GM18526 (cell line): Measurements from ENCODE around the gene CBARP.

Experiments used
- POLR2A ChIP-seq: IDR thresholded peaks from 3 replicates; pipeline ENCODE4 v1.6.1; 2011; ENCODE audit not compliant: insufficient read length; ENCODE audit errors: extremely low read depth

Gene CBARP

DNA sequence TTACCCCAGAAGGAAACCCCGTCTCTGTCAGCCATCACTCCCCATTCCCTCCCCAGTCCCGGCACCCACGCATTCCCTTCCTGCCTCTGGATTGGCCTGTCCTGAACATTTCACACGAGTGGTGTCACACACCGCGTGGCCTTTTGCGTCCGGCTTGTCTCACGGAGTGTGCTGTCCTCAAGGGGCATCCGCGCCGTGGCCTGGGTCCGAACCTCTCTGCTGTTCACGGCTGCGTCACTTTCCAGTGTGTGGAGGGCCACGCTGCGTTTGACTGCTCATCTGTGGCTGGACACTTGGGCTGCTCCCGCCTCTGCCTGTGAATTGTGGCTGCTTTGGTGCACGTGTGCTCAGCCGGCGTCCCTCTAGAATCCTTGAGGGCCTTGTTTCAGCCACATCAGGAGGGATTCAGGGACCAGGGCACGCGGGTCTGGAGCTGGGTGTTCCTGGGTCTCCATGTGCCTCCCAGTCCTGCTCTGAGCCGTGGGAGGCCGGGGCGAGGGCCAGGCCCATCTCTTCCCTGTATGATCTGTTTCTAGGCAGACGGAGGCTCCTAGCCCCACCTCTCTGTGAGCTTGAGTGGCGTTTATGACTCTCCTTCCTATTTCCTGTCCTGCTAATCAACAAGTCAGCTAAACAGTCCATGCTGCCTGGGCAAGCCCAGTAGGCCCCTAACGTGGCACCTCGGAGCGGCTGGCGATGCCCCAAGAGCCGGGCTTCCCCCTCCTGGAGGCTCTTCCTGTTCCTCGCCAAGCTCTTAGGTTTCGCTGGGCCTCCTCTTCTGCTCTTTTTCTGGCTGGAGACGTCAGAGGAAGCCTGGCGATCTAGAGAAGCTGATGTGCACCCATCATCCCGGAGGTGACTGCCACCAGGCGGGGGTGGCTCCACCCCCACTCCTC lies 24.2 kb downstream of the CBARP start:
- TF ChIP-seq POLR2A = no peak

DNA sequence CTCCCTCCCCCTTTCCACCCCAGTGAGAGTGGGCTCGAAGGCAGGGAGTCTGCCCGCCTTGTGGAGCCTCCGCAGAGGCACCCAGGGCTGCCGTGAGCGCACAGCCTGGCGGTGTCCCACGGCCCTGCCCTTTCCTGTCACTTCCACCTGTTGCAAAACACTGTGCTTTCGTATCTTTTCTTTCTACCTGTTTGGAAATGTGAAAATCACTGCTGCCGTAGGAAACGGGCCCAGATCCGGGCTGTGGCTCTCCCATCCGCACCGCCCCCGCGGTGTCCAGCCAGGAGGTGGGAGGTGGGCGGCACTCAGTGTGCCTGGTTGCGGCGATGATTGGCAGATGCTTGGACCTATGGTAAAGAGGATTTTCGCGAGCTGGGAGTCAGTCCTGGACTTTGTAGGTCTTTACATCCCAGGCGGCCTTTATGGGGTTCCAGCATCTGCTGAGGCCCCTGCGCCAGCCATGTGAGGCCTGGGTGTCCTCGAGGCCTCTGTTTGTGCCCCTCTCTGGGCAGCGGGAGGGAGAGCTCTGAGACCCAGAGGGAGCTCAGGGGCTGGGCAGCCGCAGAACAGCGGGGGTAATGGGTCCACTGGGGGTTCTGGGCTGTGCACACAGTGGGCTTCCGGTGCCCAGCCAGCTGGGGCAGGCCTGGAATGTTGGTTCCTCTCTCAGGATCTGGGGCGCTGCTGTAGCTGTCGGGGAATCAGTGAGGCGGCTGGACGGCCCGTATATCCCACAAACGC lies 26.1 kb downstream of the CBARP start:
- TF ChIP-seq POLR2A = no peak

DNA sequence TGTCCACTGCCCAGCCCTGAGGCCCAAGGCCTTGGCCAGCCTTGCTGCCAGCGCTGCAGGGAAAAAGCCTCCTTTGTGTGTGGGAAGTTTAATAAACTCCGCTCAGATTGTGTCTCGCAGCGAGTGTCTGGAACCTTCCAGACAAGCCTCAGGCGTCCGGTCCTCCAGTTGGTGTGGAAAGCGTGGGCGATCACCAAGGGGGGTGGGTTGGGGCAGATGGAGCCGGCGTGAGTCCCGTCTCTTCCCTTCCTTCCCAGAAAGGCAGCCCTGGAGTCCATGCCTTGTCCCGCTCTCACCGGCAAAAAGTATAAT lies 27.6 kb downstream of the CBARP start:
- TF ChIP-seq POLR2A = no peak

DNA sequence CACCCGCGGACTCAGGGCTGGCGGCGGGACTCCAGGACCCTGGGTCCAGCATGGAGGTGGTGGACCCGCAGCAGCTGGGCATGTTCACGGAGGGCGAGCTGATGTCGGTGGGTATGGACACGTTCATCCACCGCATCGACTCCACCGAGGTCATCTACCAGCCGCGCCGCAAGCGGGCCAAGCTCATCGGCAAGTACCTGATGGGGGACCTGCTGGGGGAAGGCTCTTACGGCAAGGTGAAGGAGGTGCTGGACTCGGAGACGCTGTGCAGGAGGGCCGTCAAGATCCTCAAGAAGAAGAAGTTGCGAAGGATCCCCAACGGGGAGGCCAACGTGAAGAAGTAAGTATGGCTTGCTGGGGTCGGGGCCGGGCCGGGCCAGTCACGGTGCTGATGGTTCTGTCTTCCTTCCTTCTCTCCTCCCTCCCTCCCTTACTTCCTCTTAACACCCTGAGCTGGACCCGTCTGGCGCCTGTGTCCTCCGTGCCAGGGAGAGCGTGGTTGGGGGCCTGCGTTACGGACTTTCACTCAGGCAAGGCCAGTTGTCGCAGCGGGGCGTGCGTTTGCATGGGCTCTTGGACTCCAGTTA lies 30.8 kb downstream of the CBARP start:
- no peak for TF ChIP-seq POLR2A

DNA sequence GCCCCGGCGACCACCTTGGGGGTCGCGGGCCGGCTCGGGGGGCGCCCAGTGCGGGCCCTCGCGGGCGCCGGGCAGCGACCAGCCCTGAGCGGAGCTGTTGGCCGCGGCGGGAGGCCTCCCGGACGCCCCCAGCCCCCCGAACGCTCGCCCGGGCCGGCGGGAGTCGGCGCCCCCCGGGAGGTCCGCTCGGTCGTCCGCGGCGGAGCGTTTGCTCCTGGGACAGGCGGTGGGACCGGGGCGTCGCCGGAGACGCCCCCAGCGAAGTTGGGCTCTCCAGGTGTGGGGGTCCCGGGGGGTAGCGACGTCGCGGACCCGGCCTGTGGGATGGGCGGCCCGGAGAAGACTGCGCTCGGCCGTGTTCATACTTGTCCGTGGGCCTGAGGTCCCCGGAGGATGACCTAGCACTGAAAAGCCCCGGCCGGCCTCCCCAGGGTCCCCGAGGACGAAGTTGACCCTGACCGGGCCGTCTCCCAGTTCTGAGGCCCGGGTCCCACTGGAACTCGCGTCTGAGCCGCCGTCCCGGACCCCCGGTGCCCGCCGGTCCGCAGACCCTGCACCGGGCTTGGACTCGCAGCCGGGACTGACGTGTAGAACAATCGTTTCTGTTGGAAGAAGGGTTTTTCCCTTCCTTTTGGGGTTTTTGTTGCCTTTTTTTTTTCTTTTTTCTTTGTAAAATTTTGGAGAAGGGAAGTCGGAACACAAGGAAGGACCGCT lies 31.5 kb downstream of the CBARP start:
- TF ChIP-seq POLR2A = no peak

DNA sequence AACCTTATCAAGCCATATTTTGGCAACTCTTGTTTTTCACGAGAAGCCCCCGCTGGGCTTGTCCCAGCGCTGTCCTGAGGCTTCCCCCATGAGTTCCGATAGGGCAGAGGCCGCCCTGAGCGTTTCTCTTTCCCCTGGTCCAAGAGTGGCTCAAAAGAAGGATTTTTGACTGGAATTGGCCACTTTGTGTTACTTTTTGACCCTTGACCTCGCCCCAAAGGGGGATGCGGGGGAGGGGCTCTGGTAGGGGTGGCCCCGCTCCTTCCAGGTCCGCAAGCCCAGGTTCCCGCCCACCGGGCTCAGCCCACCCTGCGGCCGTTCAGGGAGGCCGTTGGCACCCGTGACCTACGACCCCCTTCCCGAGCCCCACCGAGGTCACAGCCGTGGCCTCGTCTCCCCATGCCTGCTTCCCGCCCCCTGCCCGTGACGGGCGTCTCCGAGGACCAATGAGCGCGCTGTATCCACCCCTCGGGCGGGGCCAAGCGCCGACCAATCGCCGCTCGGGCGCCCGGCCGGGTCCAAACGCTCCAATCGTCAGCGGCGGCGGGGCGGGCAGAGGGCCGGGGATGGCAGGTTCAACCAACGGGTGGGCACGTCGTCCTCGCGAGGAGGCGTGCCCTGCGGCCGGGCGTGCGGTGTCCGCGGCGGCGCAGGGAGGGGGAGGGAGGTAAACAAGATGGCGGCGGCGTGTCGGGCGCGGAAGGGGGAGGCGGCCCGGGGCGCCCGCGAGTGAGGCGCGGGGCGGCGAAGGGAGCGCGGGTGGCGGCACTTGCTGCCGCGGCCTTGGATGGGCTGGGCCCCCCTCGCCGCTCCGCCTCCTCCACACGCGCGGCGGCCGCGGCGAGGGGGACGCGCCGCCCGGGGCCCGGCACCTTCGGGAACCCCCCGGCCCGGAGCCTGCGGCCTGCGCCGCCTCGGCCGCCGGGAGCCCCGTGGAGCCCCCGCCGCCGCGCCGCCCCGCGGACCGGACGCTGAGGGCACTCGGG lies 32.4 kb downstream of the CBARP start, which contains the start of gene STK11:
STK11 (plus strand) TSS at position 665 of the 986 bp plus-strand sequence. CDS start 1,136 bp downstream, outside the sequence.
- TF ChIP-seq POLR2A = peak; percentile 79

DNA sequence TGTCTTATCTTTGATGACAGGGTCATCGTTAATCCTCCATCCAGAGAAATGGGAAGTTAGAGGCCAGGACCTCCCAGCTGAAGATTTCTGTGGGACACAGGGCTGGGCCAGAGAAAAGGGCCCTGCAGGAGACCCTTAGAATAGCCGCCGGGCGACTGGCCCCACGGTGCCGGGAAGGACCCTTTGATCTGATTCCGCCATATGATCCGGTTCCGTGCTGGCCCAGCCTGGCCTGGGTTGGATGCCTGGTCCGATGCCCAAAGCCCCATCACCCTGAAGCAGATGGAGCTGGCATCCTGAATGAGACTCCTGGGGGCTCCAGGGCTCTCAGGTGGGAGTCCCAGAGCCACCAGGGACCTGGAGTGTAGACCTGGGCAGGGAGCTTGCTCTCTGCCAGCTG lies 38.3 kb downstream of the CBARP start:
- no peak for TF ChIP-seq POLR2A

DNA sequence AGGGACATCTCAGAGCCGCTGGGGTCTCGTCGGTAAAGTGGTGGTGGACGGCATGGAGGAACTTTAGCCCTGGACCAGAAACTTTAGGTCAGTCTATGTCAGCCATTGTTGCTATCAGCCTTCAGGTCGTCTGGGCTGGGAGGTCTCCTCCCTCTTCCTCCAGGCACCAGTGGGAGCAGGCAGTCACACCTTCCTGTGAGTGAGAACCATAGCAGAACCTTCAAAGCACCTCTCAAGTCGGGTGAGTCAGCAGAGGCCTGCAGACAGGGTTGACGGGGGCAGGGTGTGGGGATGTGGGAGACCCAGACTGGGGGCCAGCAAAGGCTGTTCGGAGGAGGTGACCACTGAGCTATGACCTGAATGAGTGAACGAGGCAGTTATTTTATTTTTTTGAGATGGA lies 48.4 kb downstream of the CBARP start:
- no peak for TF ChIP-seq POLR2A

DNA sequence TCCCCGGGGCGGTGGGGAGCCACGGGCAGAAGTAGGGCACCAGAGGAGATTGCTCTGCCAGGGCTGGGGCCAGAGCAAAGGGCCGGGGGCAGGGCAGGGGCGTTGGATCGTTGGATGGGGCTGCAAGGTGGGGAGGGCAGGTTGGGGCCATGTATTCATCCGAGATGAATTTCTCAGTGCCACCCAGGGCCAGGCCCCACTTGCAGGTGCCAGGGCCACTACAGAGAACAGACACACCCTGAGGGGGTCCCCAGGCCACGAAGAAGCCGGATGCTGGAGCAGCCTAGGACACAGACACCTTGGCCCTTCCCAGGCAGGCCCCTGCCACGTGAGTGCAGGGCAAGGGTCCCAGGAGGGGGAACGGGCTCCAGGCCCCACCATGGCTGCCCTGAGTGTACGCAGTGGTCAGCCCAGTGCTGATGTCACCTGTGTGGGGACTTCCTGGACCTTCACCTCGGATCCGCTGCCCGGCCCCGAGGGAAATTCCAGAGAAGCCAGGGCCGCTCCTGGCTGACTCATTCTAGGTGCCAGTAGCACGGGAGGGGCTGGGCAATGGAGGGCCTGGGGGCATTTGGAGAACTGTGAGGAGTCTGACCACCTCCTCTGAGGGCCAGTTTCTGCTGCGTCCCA lies 54.1 kb downstream of the CBARP start:
- TF ChIP-seq POLR2A = no peak

DNA sequence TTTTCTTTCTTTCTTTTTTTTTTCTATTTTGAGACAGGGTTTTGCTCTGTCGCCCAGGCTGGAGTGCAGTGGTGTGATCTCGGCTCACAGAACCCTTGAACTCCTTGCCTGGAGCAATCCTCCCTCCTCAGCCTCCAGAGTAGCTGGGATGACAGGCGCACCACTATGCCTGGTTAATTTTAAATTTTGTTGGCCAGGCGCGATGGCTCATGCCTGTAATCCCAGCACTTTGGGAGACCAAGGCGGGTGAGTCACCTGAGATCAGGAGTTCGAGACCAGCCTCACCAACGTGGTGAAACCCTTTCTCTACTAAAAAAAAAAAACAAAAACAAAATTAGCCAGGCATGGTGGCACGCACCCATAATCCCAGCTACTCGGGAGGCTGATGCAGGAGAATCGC lies 55.1 kb downstream of the CBARP start:
- no peak for TF ChIP-seq POLR2A

DNA sequence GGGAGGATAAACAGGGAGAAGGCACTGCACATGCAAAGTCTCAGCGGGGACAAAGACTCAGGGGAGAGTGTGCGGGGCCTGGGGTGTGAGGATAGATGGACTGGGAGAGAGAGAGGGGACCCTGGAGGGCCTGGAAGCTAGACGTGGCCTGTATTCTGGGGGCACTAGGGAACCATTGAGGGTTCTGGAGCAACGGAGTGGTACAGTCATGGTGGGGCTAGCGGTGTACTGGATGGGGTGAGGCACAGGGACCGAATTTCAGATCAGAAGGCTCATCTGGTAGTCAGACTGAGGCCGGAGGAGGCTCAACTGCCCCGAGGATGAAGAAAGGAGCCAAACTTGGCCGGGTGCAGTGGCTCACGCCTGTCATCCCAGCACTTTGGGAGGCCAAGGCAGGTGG lies 55.7 kb downstream of the CBARP start:
- TF ChIP-seq POLR2A = no peak

DNA sequence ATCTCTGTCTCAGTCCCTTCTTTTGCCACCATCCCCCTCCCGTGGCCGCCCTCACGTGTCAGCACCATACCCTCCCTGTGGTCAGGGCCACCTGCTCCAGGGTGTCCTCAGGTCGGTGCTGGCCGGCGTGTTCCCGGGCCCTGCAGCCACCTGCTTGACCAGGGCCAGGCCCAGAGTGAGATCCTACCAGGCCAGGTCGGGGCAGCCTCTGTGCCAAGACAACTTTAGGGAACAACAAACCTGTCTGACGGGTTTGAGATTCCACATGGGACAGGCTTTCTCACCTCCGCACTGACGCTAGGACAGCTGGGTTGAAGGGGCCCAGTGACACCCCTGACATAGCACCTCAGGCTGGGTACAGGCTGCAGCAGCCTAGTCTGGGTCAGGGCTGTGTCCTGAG lies 56.2 kb downstream of the CBARP start:
- TF ChIP-seq POLR2A = no peak
